Measurements from ENCODE around the gene TEAD1. TPM values are rescaled to one million over a fixed set of nuclear protein-coding genes. Genes with fewer than 3 reads are reported as not detected.
A peak's percentile ranks its signal among the peaks of the same experiment; 100 is the strongest.

Gene TEAD1
- polyA plus RNA-seq, 1 donor (not counting 4 experiments of a cell fraction or from before 2014, with no cell fraction given) = 32.7 TPM

GRCh38 chr11:12798609-12799011, 124.4 kb downstream of the TEAD1 start:
- no peak for DNase-seq (ENCODE audit: low read depth, low spot score)
- Histone ChIP-seq H2AFZ (ENCODE audit: control insufficient read depth, low read length) (no peak overlapping the region), H3K4me2 (ENCODE audit: control insufficient read depth, extremely low read depth, insufficient read depth, low read depth, low read length) (peak overlapping the region; percentile 82), H3K4me1 (ENCODE audit: control insufficient read depth, extremely low read depth, insufficient read depth, low read length) (peaks cover 57% of the 10 kb centered on the region), H3K36me3 (ENCODE audit: control insufficient read depth in 2 of 2, extremely low read depth in 1 of 2, insufficient read depth in 2 of 2, low read length in 2 of 2) (peaks cover 7 to 9% of the 10 kb centered on the region in 2 experiments), H3K4me3 (ENCODE audit: control insufficient read depth in 2 of 3, extremely low read depth in 1 of 3, insufficient read depth in 2 of 3, low read depth in 1 of 3, low read length in 3 of 3) (no peak overlapping the region), H3K79me2 (ENCODE audit: control insufficient read depth, insufficient read depth, low read length) (peaks cover 60% of the 10 kb centered on the region), H3K27ac (ENCODE audit: control insufficient read depth, insufficient read depth, low read length) (peak overlapping the region; percentile 86), H4K20me1 (ENCODE audit: control insufficient read depth, extremely low read depth, insufficient read depth, low read length) (peaks cover 1% of the 10 kb centered on the region), H3K9me1 (ENCODE audit: control insufficient read depth, extremely low read depth, insufficient read depth, low read length) (peaks cover 8% of the 10 kb centered on the region), H3K9me3 (ENCODE audit: control insufficient read depth, low read depth, low read length) (no peaks in the 10 kb centered on the region), H3K9ac (ENCODE audit: control insufficient read depth, extremely low read depth, insufficient read depth, low read length) (no peak overlapping the region), H3K27me3 (ENCODE audit: control insufficient read depth, extremely low read depth, insufficient read depth, low read length) (no peaks in the 10 kb centered on the region)
- peak in 1 of 3 experiments; percentile 21 for TF ChIP-seq CTCF (optimal IDR thresholded peaks at IDR 0.05 in 1 of 3, IDR thresholded peaks at IDR 0.05 in 1 of 3, conservative IDR thresholded peaks at IDR 0.05 in 1 of 3; ENCODE audit: extremely low read depth in 1 of 3, insufficient read depth in 2 of 3, low read length in 3 of 3)
- no peak for TF ChIP-seq EZH2 (IDR thresholded peaks at IDR 0.05; ENCODE audit: low read length)
- FAIRE-seq = peak; percentile 44
- dilution Hi-C loops (cut with MboI; ENCODE audit: extremely low pct_ligation_motif_present, low sequenced_read_pairs) = no loop called here

DNA sequence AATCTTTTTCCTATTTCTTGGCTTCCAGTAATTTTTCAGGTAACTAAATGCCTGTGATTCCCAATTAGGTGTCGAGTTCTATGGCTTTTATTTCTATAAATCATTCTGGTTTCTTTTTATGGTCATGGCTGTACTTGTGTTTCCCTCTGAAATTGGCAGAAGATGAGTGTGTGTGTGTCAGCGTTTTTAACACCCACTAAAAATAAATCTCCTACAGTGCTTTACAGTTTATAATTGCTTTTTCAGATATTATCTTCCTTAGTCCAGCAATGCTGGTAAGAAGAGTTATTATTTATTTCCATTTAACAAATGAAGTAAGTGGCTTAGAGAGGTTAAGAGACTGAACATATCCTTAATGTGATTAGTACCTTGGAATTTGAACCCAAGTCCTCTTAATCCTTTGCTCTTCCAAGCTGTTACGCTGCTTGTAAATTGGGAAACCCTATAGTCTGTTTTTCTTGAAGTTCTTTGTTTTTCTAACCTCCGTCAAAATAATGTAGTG, 125.2 kb downstream of the TEAD1 start:
- Histone ChIP-seq H3K36me3 (ENCODE audit: control insufficient read depth in 2 of 2, extremely low read depth in 1 of 2, insufficient read depth in 2 of 2, low read length in 2 of 2) (peaks cover 6% of the 10 kb centered on the region in 2 experiments), H3K27ac (ENCODE audit: control insufficient read depth, insufficient read depth, low read length) (peak overlapping the region; percentile 86), H3K9ac (ENCODE audit: control insufficient read depth, extremely low read depth, insufficient read depth, low read length) (peak overlapping the region; percentile 61), H2AFZ (ENCODE audit: control insufficient read depth, low read length) (no peak overlapping the region), H4K20me1 (ENCODE audit: control insufficient read depth, extremely low read depth, insufficient read depth, low read length) (no peaks in the 10 kb centered on the region), H3K4me2 (ENCODE audit: control insufficient read depth, extremely low read depth, insufficient read depth, low read depth, low read length) (peak overlapping the region; percentile 82), H3K9me1 (ENCODE audit: control insufficient read depth, extremely low read depth, insufficient read depth, low read length) (peaks cover 9% of the 10 kb centered on the region), H3K4me3 (ENCODE audit: control insufficient read depth in 2 of 3, extremely low read depth in 1 of 3, insufficient read depth in 2 of 3, low read depth in 1 of 3, low read length in 3 of 3) (peak overlapping the region in 1 of 3 experiments; percentile 56), H3K27me3 (ENCODE audit: control insufficient read depth, extremely low read depth, insufficient read depth, low read length) (no peaks in the 10 kb centered on the region), H3K9me3 (ENCODE audit: control insufficient read depth, low read depth, low read length) (no peaks in the 10 kb centered on the region), H3K4me1 (ENCODE audit: control insufficient read depth, extremely low read depth, insufficient read depth, low read length) (peaks cover 64% of the 10 kb centered on the region), H3K79me2 (ENCODE audit: control insufficient read depth, insufficient read depth, low read length) (peaks cover 61% of the 10 kb centered on the region)
- dilution Hi-C loops (cut with MboI; ENCODE audit: extremely low pct_ligation_motif_present, low sequenced_read_pairs) = no loop called here
- no peak for TF ChIP-seq CTCF (optimal IDR thresholded peaks at IDR 0.05 in 1 of 3, IDR thresholded peaks at IDR 0.05 in 1 of 3, conservative IDR thresholded peaks at IDR 0.05 in 1 of 3; ENCODE audit: extremely low read depth in 1 of 3, insufficient read depth in 2 of 3, low read length in 3 of 3)
- TF ChIP-seq EZH2 (IDR thresholded peaks at IDR 0.05; ENCODE audit: low read length) = no peak
- DNase-seq (ENCODE audit: low read depth, low spot score) (no peak), FAIRE-seq (no peak)
